Peyer's patch (tissue), 4 donors: ENCODE data around the gene AARS2.

Experiments used
- POLR2A ChIP-seq, 2 donors: fragments of 450-650 bp; IDR thresholded peaks; one replicate each; pipeline ENCODE4 v1.5.1; 2017; ENCODE audit warnings: antibody characterized with exemption in 2 of 2, mild to moderate bottlenecking in 2 of 2, moderate library complexity in 2 of 2
- TF ChIP-seq, protein P1 (sequence below), 6 experiments: fragments of 450-650 bp in 4 of 6; fragments of 200-600 bp in 2 of 6; sonication (generic) in 1 of 6; IDR thresholded peaks; one replicate each; pipeline ENCODE4 v1.5.1; 2017 to 2019; ENCODE audit warnings: antibody characterized with exemption in 6 of 6, mild to moderate bottlenecking in 3 of 6, moderate library complexity in 1 of 6

DNA sequence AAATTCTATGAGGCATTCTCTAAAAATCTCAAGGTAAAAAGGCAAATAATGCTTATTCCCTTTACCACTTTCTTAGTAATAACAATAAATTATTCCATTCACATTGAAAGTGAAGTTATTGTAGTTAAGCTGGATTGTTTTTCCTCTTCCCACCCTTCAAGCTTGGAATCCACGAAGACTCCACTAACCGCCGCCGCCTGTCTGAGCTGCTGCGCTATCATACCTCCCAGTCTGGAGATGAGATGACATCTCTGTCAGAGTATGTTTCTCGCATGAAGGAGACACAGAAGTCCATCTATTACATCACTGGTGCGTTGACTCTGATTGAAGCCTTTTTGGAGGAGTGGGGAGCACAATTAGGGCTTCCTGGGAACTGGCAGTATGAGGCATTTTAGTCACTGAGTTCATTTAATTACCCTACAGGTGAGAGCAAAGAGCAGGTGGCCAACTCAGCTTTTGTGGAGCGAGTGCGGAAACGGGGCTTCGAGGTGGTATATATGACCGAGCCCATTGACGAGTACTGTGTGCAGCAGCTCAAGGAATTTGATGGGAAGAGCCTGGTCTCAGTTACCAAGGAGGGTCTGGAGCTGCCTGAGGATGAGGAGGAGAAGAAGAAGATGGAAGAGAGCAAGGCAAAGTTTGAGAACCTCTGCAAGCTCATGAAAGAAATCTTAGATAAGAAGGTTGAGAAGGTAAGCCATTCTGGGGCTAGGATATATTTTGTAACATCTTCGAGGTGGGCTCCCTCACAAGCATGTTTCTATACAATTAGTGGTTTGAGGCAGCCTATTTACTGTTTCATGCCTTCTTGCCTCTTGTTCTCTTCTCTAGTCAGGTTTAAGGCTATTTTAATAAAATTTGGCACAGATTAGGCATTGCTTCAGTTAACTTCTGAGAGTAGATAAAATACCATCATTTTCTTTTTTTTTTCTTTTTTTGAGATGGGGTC is 61.3 kb downstream of the AARS2 start:
- TF ChIP-seq, protein P1, sequence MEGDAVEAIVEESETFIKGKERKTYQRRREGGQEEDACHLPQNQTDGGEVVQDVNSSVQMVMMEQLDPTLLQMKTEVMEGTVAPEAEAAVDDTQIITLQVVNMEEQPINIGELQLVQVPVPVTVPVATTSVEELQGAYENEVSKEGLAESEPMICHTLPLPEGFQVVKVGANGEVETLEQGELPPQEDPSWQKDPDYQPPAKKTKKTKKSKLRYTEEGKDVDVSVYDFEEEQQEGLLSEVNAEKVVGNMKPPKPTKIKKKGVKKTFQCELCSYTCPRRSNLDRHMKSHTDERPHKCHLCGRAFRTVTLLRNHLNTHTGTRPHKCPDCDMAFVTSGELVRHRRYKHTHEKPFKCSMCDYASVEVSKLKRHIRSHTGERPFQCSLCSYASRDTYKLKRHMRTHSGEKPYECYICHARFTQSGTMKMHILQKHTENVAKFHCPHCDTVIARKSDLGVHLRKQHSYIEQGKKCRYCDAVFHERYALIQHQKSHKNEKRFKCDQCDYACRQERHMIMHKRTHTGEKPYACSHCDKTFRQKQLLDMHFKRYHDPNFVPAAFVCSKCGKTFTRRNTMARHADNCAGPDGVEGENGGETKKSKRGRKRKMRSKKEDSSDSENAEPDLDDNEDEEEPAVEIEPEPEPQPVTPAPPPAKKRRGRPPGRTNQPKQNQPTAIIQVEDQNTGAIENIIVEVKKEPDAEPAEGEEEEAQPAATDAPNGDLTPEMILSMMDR (IDR thresholded peaks at IDR 0.05): no peak
- TF ChIP-seq POLR2A (IDR thresholded peaks at IDR 0.05): no peak
